Uterus (tissue), 2 donors: ENCODE measurements around the gene WDR87.

Source experiments
- CTCF ChIP-seq, 4 experiments: fragments of 200-600 bp in 2 of 4; fragments of 450-650 bp in 2 of 4; sonication (generic) in 2 of 4; IDR thresholded peaks; one replicate each; pipeline ENCODE4 v1.5.1; 2016 to 2019; ENCODE audit warnings: antibody characterized with exemption in 4 of 4, mild to moderate bottlenecking in 2 of 4, moderate library complexity in 1 of 4
- POLR2A ChIP-seq, 2 donors: fragments of 450-650 bp; IDR thresholded peaks; one replicate each; pipeline ENCODE4 v1.6.1; 2016; ENCODE audit warnings: antibody characterized with exemption in 2 of 2, mild to moderate bottlenecking in 1 of 2, moderate library complexity in 1 of 2

DNA sequence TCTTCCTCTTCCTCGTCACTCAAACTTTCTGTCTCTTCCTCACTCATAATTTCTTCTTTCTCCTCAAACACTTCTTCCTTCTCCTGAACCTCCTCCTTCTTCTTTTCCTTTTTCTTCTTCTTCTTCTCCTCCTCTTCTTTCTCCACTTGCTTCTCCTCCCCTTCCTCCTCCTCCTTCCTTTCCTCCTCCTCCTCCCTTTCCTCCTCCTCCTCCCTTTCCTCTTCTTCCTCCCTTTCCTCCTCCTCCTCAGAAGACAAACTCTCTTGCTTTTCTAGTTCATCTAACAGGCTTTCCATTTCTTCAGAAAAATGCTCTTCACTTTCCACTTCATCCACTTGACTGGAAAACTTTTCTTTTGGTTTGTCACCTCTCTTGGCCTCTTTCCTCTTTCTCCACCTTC, 19.8 kb downstream of the WDR87 start:
- TF ChIP-seq CTCF (IDR thresholded peaks at IDR 0.05), result no peak
- TF ChIP-seq POLR2A (IDR thresholded peaks at IDR 0.05), result no peak
